ENCODE data around the gene TRMT112. TPM values are rescaled to one million over a fixed set of nuclear protein-coding genes. Genes with fewer than 3 reads are reported as not detected.

The TRMT112 gene
- total and polyA plus RNA-seq, 2 of the 8 experiments (the other 6 are each of a cell fraction or from before 2014, with no cell fraction given), result 300 to 650 TPM

GRCh38 chr11:64349404-64349803, 32.0 kb upstream of the TRMT112 start:
- no peak overlapping the region for H2BK12ac ChIP-seq (ENCODE audit: low read depth, low read length)
- H3K27ac ChIP-seq (ENCODE audit: low read depth, low read length), result no peak overlapping the region
- no peak overlapping the region for H4K91ac ChIP-seq (replicated peaks; ENCODE audit: insufficient read length, low read length)
- WGBS, 2 experiments (ENCODE audit: extremely low coverage in 1 of 2, insufficient coverage in 1 of 2, insufficient read length in 1 of 2, insufficient replicate concordance in 2 of 2, low coverage in 1 of 2, low lambda C conversion rate in 2 of 2, missing lambda C conversion rate in 1 of 2), result 80% methylated on average over 3 of the region's 11 CpGs; no CpG with 5 or more reads in 1 of the 2 experiments
- peaks cover 0 to 9% (median 3%) of the 10 kb centered on the region in 4 experiments; a peak in 3 of 7 replicates for H3K4me1 ChIP-seq (replicated peaks in 1 of 4; ENCODE audit: control insufficient read depth in 3 of 4, insufficient read depth in 4 of 4, low read length in 3 of 4)
- CTCF ChIA-PET (ENCODE audit: partially characterized antibody), result interaction anchor here (0.6 to 37.6 kb wide), 13 partner anchors 8 to 400 kb away, joined by 3 to 614 read pairs (median 5); partner anchors contain the start of genes CATSPERZ, CCDC88B, ESRRA and PRDX5
- no peak overlapping the region for H3K4me2 ChIP-seq (ENCODE audit: insufficient read depth in 1 of 2, low read depth in 2 of 2, low read length in 2 of 2)
- H2BK15ac ChIP-seq (ENCODE audit: low read length), result no peak overlapping the region
- no peaks in the 10 kb centered on the region for H3K9me3 ChIP-seq (ENCODE audit: insufficient read depth in 2 of 2, low read depth in 1 of 2, low read length in 1 of 2)
- no peak overlapping the region for H3K23ac ChIP-seq (ENCODE audit: insufficient read length)
- H4K20me1 ChIP-seq (replicated peaks in 1 of 2; ENCODE audit: control insufficient read depth in 1 of 2, insufficient read depth in 2 of 2, low read length in 2 of 2), result peaks cover 0 to 2% of the 10 kb centered on the region in 2 experiments
- no peak overlapping the region for H4K5ac ChIP-seq (ENCODE audit: insufficient read length, low read depth, low read length)
- H3K9ac ChIP-seq (replicated peaks in 1 of 4; ENCODE audit: extremely low read depth in 1 of 4, low read depth in 3 of 4, low read length in 3 of 4), result no peak overlapping the region
- no peak overlapping the region for H3K14ac ChIP-seq (ENCODE audit: insufficient read length)
- H3K79me2 ChIP-seq (ENCODE audit: control insufficient read depth in 1 of 2, insufficient read depth in 2 of 2, low read length in 2 of 2), result no peaks in the 10 kb centered on the region
- H3K27me3 ChIP-seq (replicated peaks in 1 of 4; ENCODE audit: control insufficient read depth in 3 of 4, extremely low read depth in 1 of 4, insufficient read depth in 3 of 4, low read length in 3 of 4), result no peaks in the 10 kb centered on the region
- no peaks in the 10 kb centered on the region for H3K23me2 ChIP-seq (ENCODE audit: low read depth, low read length)
- no peak for TF ChIP-seq JUND (IDR thresholded peaks at IDR 0.05; ENCODE audit: low read length)
- TF ChIP-seq BACH1 (IDR thresholded peaks at IDR 0.05; ENCODE audit: low read length), result no peak
- no peak overlapping the region for H3K4ac ChIP-seq (replicated peaks; ENCODE audit: insufficient read length, low read depth, low read length)
- no peaks in the 10 kb centered on the region for H3K36me3 ChIP-seq (ENCODE audit: control insufficient read depth in 2 of 4, insufficient read depth in 4 of 4, low read length in 3 of 4)
- FAIRE-seq, result no peak
- no peak overlapping the region for H4K8ac ChIP-seq (ENCODE audit: extremely low read depth, insufficient read depth, low read length)
- H2AFZ ChIP-seq (ENCODE audit: low read length), result no peak overlapping the region
- no peak overlapping the region for H3K4me3 ChIP-seq (ENCODE audit: extremely low read depth in 1 of 4, insufficient read depth in 2 of 4, low read depth in 3 of 4, low read length in 4 of 4)
- no peak overlapping the region for H2BK5ac ChIP-seq (ENCODE audit: low read depth, low read length)
- no peak overlapping the region for H2BK120ac ChIP-seq (replicated peaks; ENCODE audit: low read depth, low read length)
- no peaks in the 10 kb centered on the region for H3K79me1 ChIP-seq (ENCODE audit: low read depth, low read length)
- no peak for DNase-seq (ENCODE audit: low read depth in 1 of 2, low spot score in 2 of 2)
- H3K18ac ChIP-seq (ENCODE audit: extremely low read depth, low read length), result no peak overlapping the region
- POLR2A ChIA-PET (ENCODE audit: partially characterized antibody), result interaction anchor here (0.7 to 3.3 kb wide), 6 partner anchors 8 to 118 kb away, joined by 3 to 9 read pairs (median 5); partner anchors contain the start of genes PRDX5, RPS6KA4 and TRMT112
- no peak overlapping the region for H2BK20ac ChIP-seq (ENCODE audit: low read length)
- no peak overlapping the region for H2AK5ac ChIP-seq (ENCODE audit: low read depth, low read length)
- H3K56ac ChIP-seq (replicated peaks; ENCODE audit: insufficient read length, low read depth, low read length), result no peak overlapping the region
